ENCODE results near the gene UCHL3. TPM values are rescaled to one million over a fixed set of nuclear protein-coding genes. Genes with fewer than 3 reads are reported as not detected.

Gene UCHL3
- total RNA-seq, 4 donors from 2014 or later = 30.6 to 65.1 (median 46.7) TPM

GRCh38 chr13:75643182-75643581, 93.6 kb downstream of the UCHL3 start:
- H3K4me3 ChIP-seq (ENCODE audit: low read depth, poor library complexity, severe bottlenecking) = no peak overlapping the region
- intact Hi-C loops (cut with DNase I; ENCODE audit: low total_unique reads) = no loop called here
- no peak for DNase-seq (ENCODE audit: low spot score in 2 of 2)
- TF ChIP-seq CTCF (IDR thresholded peaks at IDR 0.05) = no peak
- TF ChIP-seq POLR2A (IDR thresholded peaks at IDR 0.05) = no peak
- 51 to 57% methylated on average over 1 of the region's 1 CpG for WGBS, 2 donors

- H3K4me3 ChIP-seq (ENCODE audit: low read depth, poor library complexity, severe bottlenecking) = no peak overlapping the region
- intact Hi-C loops (cut with DNase I; ENCODE audit: low total_unique reads) = no loop called here
- TF ChIP-seq CTCF (IDR thresholded peaks at IDR 0.05) (no peak), POLR2A (IDR thresholded peaks at IDR 0.05) (no peak)
- no peak for DNase-seq (ENCODE audit: low spot score in 2 of 2)
These were observed 94.1 kb downstream of the UCHL3 start for GRCh38 chr13:75643693-75644092.

- intact Hi-C loops (cut with DNase I; ENCODE audit: low total_unique reads) = no loop called here
- H3K4me3 ChIP-seq (ENCODE audit: low read depth, poor library complexity, severe bottlenecking) = no peak overlapping the region
- TF ChIP-seq CTCF (IDR thresholded peaks at IDR 0.05) (no peak), POLR2A (IDR thresholded peaks at IDR 0.05) (no peak)
- no peak for DNase-seq (ENCODE audit: low spot score in 2 of 2)
- WGBS, 2 donors = 88 to 92% methylated on average over 3 of the region's 3 CpGs
These were observed 95.5 kb downstream of the UCHL3 start for GRCh38 chr13:75645141-75645540.

GRCh38 chr13:75647126-75647784, 97.7 kb downstream of the UCHL3 start:
- 66 to 74% methylated on average over 1 of the region's 1 CpG for WGBS, 2 donors
- H3K4me3 ChIP-seq (ENCODE audit: low read depth, poor library complexity, severe bottlenecking) = no peak overlapping the region
- DNase-seq (ENCODE audit: low spot score in 2 of 2) = no peak
- intact Hi-C loops (cut with DNase I; ENCODE audit: low total_unique reads) = no loop called here
- no peak for TF ChIP-seq CTCF (IDR thresholded peaks at IDR 0.05)
- no peak for TF ChIP-seq POLR2A (IDR thresholded peaks at IDR 0.05)

GRCh38 chr13:75648446-75648845, 98.9 kb downstream of the UCHL3 start:
- TF ChIP-seq POLR2A (IDR thresholded peaks at IDR 0.05) (no peak), CTCF (IDR thresholded peaks at IDR 0.05) (no peak)
- 86 to 88% methylated on average over 2 of the region's 2 CpGs for WGBS, 2 donors
- no peak overlapping the region for H3K4me3 ChIP-seq (ENCODE audit: low read depth, poor library complexity, severe bottlenecking)
- DNase-seq (ENCODE audit: low spot score in 2 of 2) = no peak
- intact Hi-C loops (cut with DNase I; ENCODE audit: low total_unique reads) = no loop called here

- no peak overlapping the region for H3K4me3 ChIP-seq (ENCODE audit: low read depth, poor library complexity, severe bottlenecking)
- WGBS, 2 donors = 62 to 68% methylated on average over 2 of the region's 2 CpGs
- no peak for DNase-seq (ENCODE audit: low spot score in 2 of 2)
- TF ChIP-seq POLR2A (IDR thresholded peaks at IDR 0.05) (no peak), CTCF (IDR thresholded peaks at IDR 0.05) (no peak)
- intact Hi-C loops (cut with DNase I; ENCODE audit: low total_unique reads) = no loop called here
These were observed 101.4 kb downstream of the UCHL3 start for GRCh38 chr13:75651013-75651412.

Measured in lower leg skin (tissue), 4 donors.